ENCODE results near the gene ANO10. TPM values are rescaled to one million over a fixed set of nuclear protein-coding genes. Genes with fewer than 3 reads are reported as not detected.

The ANO10 gene
- total RNA-seq, 1 donor, result 54.0 TPM

GRCh38 chr3:43423142-43423541 lies 198.7 kb downstream of the ANO10 start:
- DNase-seq (ENCODE audit: low read depth), result no peak
- H3K4me3 ChIP-seq (ENCODE audit: low read depth, low read length), result no peak overlapping the region
- no peak for TF ChIP-seq CTCF (IDR thresholded peaks at IDR 0.05; ENCODE audit: insufficient read depth, low read depth, low read length)

- H3K4me3 ChIP-seq (ENCODE audit: low read depth, low read length), result no peak overlapping the region
- DNase-seq (ENCODE audit: low read depth), result peak; percentile 35
- no peak for TF ChIP-seq CTCF (IDR thresholded peaks at IDR 0.05; ENCODE audit: insufficient read depth, low read depth, low read length)
Measured at GRCh38 chr3:43418601-43419272, 203.1 kb downstream of the ANO10 start.

- DNase-seq (ENCODE audit: low read depth), result no peak
- H3K4me3 ChIP-seq (ENCODE audit: low read depth, low read length), result no peak overlapping the region
- no peak for TF ChIP-seq CTCF (IDR thresholded peaks at IDR 0.05; ENCODE audit: insufficient read depth, low read depth, low read length)
Measured at GRCh38 chr3:43417133-43417532, 204.7 kb downstream of the ANO10 start.

GRCh38 chr3:43415088-43415487 lies 206.7 kb downstream of the ANO10 start:
- no peak overlapping the region for H3K4me3 ChIP-seq (ENCODE audit: low read depth, low read length)
- DNase-seq (ENCODE audit: low read depth), result no peak
- TF ChIP-seq CTCF (IDR thresholded peaks at IDR 0.05; ENCODE audit: insufficient read depth, low read depth, low read length), result no peak

- no peak for TF ChIP-seq CTCF (IDR thresholded peaks at IDR 0.05; ENCODE audit: insufficient read depth, low read depth, low read length)
- no peak for DNase-seq (ENCODE audit: low read depth)
- no peak overlapping the region for H3K4me3 ChIP-seq (ENCODE audit: low read depth, low read length)
Measured at GRCh38 chr3:43413676-43414368, 208.0 kb downstream of the ANO10 start.

GRCh38 chr3:43411429-43411828 lies 210.4 kb downstream of the ANO10 start:
- DNase-seq (ENCODE audit: low read depth), result no peak
- no peak overlapping the region for H3K4me3 ChIP-seq (ENCODE audit: low read depth, low read length)
- TF ChIP-seq CTCF (IDR thresholded peaks at IDR 0.05; ENCODE audit: insufficient read depth, low read depth, low read length), result no peak
